Stimulated activated memory B cell treated with anti-CD40 and anti-IgM and Interleukin-4, amounts not matched to agents 10 μg/mL and 1 μg/mL and 100 μg/mL, for 72 hours (primary cell): Measurements from ENCODE around the gene GPR35.

Experiments used
- ATAC-seq: fragments of 150-1000 bp; cut with Tn5 transposase; 2 replicates; pipeline ENCODE4 v1.10.0; 2021
- H3K27ac Mint-ChIP-seq: one replicate; pipeline ENCODE4 v1.8.0; 2022; ENCODE audit warnings: mild to moderate bottlenecking, mixed read lengths
- H3K27me3 Mint-ChIP-seq: one replicate; pipeline ENCODE4 v1.8.0; 2022; ENCODE audit warnings: mixed read lengths
- H3K36me3 Mint-ChIP-seq: one replicate; pipeline ENCODE4 v1.8.0; 2022; ENCODE audit warnings: mixed read lengths
- H3K4me1 Mint-ChIP-seq: one replicate; pipeline ENCODE4 v1.8.0; 2022; ENCODE audit warnings: mixed read lengths
- H3K4me3 Mint-ChIP-seq: one replicate; pipeline ENCODE4 v1.8.0; 2022; ENCODE audit warnings: mild to moderate bottlenecking, moderate library complexity, mixed read lengths
- H3K9me3 Mint-ChIP-seq: one replicate; pipeline ENCODE4 v1.8.0; 2022; ENCODE audit warnings: mixed read lengths

Gene GPR35

GRCh38 chr2:240586198-240586918 is 38.9 kb upstream of the GPR35 start, which contains the start of gene CAPN10:
CAPN10 (plus strand) TSS chr2:240586734; CDS start chr2:240586912, 178 bp downstream.
- H3K27ac Mint-ChIP-seq = peak within 1 kb of the TSS; percentile 94
- peak within 1 kb of the TSS; percentile 89 for H3K4me3 Mint-ChIP-seq
- peaks cover 66% of the 10 kb centered on the region for H3K4me1 Mint-ChIP-seq
- H3K9me3 Mint-ChIP-seq = no peaks in the 10 kb centered on the region
- peak; percentile 90 for ATAC-seq
- peaks cover 25% of the 10 kb centered on the region for H3K36me3 Mint-ChIP-seq
- H3K27me3 Mint-ChIP-seq = no peaks in the 10 kb centered on the region

GRCh38 chr2:240586919-240587800 is 38.1 kb upstream of the GPR35 start:
- peaks cover 22% of the 10 kb centered on the region for H3K36me3 Mint-ChIP-seq
- H3K4me3 Mint-ChIP-seq = peak overlapping the region; percentile 89
- peak overlapping the region; percentile 94 for H3K27ac Mint-ChIP-seq

GRCh38 chr2:240588006-240588655 is 37.1 kb upstream of the GPR35 start:
- Mint-ChIP-seq H3K4me3 (peak overlapping the region; percentile 89), H3K27me3 (no peaks in the 10 kb centered on the region), H3K4me1 (peaks cover 55% of the 10 kb centered on the region), H3K36me3 (peaks cover 17% of the 10 kb centered on the region), H3K9me3 (no peaks in the 10 kb centered on the region), H3K27ac (peak overlapping the region; percentile 94)
- no peak for ATAC-seq

More at GRCh38 chr2:240586919-240587800, 38.1 kb upstream of the GPR35 start:
- no peaks in the 10 kb centered on the region for H3K9me3 Mint-ChIP-seq
- ATAC-seq = peak; percentile 37
- peaks cover 63% of the 10 kb centered on the region for H3K4me1 Mint-ChIP-seq
- H3K27me3 Mint-ChIP-seq = no peaks in the 10 kb centered on the region

GRCh38 chr2:240588669-240589068 is 36.6 kb upstream of the GPR35 start:
- Mint-ChIP-seq H3K27me3 (no peaks in the 10 kb centered on the region), H3K27ac (peak overlapping the region; percentile 94), H3K4me1 (peaks cover 55% of the 10 kb centered on the region), H3K4me3 (no peak overlapping the region), H3K9me3 (no peaks in the 10 kb centered on the region), H3K36me3 (peaks cover 17% of the 10 kb centered on the region)
- no peak for ATAC-seq

- Mint-ChIP-seq H3K4me3 (no peak overlapping the region), H3K36me3 (peaks cover 17% of the 10 kb centered on the region), H3K9me3 (no peaks in the 10 kb centered on the region), H3K27me3 (no peaks in the 10 kb centered on the region), H3K4me1 (peaks cover 49% of the 10 kb centered on the region), H3K27ac (no peak overlapping the region)
- ATAC-seq = no peak
These were observed 35.9 kb upstream of the GPR35 start for GRCh38 chr2:240589375-240589774.

GRCh38 chr2:240589850-240590525 is 35.3 kb upstream of the GPR35 start:
- H3K4me1 Mint-ChIP-seq = peaks cover 43% of the 10 kb centered on the region
- no peaks in the 10 kb centered on the region for H3K9me3 Mint-ChIP-seq
- H3K4me3 Mint-ChIP-seq = no peak overlapping the region
- H3K36me3 Mint-ChIP-seq = peaks cover 17% of the 10 kb centered on the region
- no peaks in the 10 kb centered on the region for H3K27me3 Mint-ChIP-seq
- no peak for ATAC-seq
- H3K27ac Mint-ChIP-seq = no peak overlapping the region

- H3K9me3 Mint-ChIP-seq = no peaks in the 10 kb centered on the region
- ATAC-seq = no peak
- H3K27ac Mint-ChIP-seq = no peak overlapping the region
- peaks cover 18% of the 10 kb centered on the region for H3K36me3 Mint-ChIP-seq
- peaks cover 36% of the 10 kb centered on the region for H3K4me1 Mint-ChIP-seq
- no peaks in the 10 kb centered on the region for H3K27me3 Mint-ChIP-seq
- no peak overlapping the region for H3K4me3 Mint-ChIP-seq
These were observed 34.6 kb upstream of the GPR35 start for GRCh38 chr2:240590681-240591111.

- Mint-ChIP-seq H3K4me3 (no peak overlapping the region), H3K36me3 (peaks cover 21% of the 10 kb centered on the region), H3K9me3 (no peaks in the 10 kb centered on the region), H3K27me3 (no peaks in the 10 kb centered on the region), H3K27ac (no peak overlapping the region), H3K4me1 (peaks cover 31% of the 10 kb centered on the region)
- no peak for ATAC-seq
These were observed 34.1 kb upstream of the GPR35 start for GRCh38 chr2:240591226-240591625.

- no peak for ATAC-seq
- Mint-ChIP-seq H3K27ac (no peak overlapping the region), H3K4me3 (no peak overlapping the region), H3K36me3 (peaks cover 21% of the 10 kb centered on the region), H3K27me3 (no peaks in the 10 kb centered on the region), H3K4me1 (peaks cover 31% of the 10 kb centered on the region), H3K9me3 (no peaks in the 10 kb centered on the region)
These were observed 33.5 kb upstream of the GPR35 start for GRCh38 chr2:240591784-240592183.

- Mint-ChIP-seq H3K27ac (no peak overlapping the region), H3K36me3 (peaks cover 21% of the 10 kb centered on the region), H3K9me3 (no peaks in the 10 kb centered on the region), H3K27me3 (no peaks in the 10 kb centered on the region), H3K4me1 (peaks cover 20% of the 10 kb centered on the region), H3K4me3 (no peak overlapping the region)
- no peak for ATAC-seq
These were observed 32.1 kb upstream of the GPR35 start for GRCh38 chr2:240593026-240593702.

GRCh38 chr2:240593703-240594451 is 31.4 kb upstream of the GPR35 start:
- Mint-ChIP-seq H3K27me3 (no peaks in the 10 kb centered on the region), H3K4me3 (no peak overlapping the region), H3K27ac (no peak overlapping the region), H3K4me1 (peaks cover 13% of the 10 kb centered on the region), H3K36me3 (peaks cover 27% of the 10 kb centered on the region), H3K9me3 (no peaks in the 10 kb centered on the region)
- no peak for ATAC-seq

GRCh38 chr2:240594511-240595380 is 30.5 kb upstream of the GPR35 start:
- Mint-ChIP-seq H3K9me3 (no peaks in the 10 kb centered on the region), H3K27me3 (no peaks in the 10 kb centered on the region), H3K4me3 (no peak overlapping the region), H3K27ac (no peak overlapping the region), H3K36me3 (peaks cover 28% of the 10 kb centered on the region), H3K4me1 (peaks cover 8% of the 10 kb centered on the region)
- no peak for ATAC-seq
